ENCODE results near the gene GRIN3B. TPM values are rescaled to one million over a fixed set of nuclear protein-coding genes. Genes with fewer than 3 reads are reported as not detected.

The GRIN3B gene
- total RNA-seq, 2 experiments from 2014 or later = 0.07 TPM; not detected in 1

DNA sequence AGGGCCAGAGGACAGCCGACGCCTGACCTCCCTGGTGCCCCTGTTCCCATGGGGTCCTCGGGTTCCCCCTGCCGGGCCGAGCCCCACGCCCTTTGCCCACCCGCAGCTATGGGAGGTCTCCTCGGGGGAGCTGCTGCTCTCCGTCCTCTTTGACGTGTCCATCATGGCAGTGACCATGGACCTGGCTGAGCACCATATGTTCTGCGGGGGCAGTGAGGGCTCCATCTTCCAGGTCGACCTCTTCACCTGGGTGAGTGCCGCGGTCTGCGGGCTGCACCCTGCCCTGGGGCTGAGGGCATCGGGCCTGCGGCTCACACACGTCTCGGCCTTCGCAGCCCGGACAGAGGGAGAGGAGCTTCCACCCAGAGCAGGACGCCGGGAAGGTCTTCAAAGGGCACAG lies 9.5 kb upstream of the GRIN3B start:
- ATAC-seq (no peak), DNase-seq (no peak)
- Mint-ChIP-seq H3K27ac (no peak overlapping the region), H3K27me3 (no peaks in the 10 kb centered on the region), H3K4me1 (ENCODE audit: low read depth) (peaks cover 6% of the 10 kb centered on the region), H3K4me3 (no peak overlapping the region), H3K36me3 (ENCODE audit: low read depth) (peaks cover 17% of the 10 kb centered on the region), H3K9me3 (no peaks in the 10 kb centered on the region)
- CTCF ChIA-PET = no interaction called here
- intact Hi-C loops (cut with micrococcal nuclease) = no loop called here
- POLR2A ChIA-PET = no interaction called here
- TF ChIP-seq, protein P1, sequence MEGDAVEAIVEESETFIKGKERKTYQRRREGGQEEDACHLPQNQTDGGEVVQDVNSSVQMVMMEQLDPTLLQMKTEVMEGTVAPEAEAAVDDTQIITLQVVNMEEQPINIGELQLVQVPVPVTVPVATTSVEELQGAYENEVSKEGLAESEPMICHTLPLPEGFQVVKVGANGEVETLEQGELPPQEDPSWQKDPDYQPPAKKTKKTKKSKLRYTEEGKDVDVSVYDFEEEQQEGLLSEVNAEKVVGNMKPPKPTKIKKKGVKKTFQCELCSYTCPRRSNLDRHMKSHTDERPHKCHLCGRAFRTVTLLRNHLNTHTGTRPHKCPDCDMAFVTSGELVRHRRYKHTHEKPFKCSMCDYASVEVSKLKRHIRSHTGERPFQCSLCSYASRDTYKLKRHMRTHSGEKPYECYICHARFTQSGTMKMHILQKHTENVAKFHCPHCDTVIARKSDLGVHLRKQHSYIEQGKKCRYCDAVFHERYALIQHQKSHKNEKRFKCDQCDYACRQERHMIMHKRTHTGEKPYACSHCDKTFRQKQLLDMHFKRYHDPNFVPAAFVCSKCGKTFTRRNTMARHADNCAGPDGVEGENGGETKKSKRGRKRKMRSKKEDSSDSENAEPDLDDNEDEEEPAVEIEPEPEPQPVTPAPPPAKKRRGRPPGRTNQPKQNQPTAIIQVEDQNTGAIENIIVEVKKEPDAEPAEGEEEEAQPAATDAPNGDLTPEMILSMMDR (IDR thresholded peaks at IDR 0.05) = no peak

DNA sequence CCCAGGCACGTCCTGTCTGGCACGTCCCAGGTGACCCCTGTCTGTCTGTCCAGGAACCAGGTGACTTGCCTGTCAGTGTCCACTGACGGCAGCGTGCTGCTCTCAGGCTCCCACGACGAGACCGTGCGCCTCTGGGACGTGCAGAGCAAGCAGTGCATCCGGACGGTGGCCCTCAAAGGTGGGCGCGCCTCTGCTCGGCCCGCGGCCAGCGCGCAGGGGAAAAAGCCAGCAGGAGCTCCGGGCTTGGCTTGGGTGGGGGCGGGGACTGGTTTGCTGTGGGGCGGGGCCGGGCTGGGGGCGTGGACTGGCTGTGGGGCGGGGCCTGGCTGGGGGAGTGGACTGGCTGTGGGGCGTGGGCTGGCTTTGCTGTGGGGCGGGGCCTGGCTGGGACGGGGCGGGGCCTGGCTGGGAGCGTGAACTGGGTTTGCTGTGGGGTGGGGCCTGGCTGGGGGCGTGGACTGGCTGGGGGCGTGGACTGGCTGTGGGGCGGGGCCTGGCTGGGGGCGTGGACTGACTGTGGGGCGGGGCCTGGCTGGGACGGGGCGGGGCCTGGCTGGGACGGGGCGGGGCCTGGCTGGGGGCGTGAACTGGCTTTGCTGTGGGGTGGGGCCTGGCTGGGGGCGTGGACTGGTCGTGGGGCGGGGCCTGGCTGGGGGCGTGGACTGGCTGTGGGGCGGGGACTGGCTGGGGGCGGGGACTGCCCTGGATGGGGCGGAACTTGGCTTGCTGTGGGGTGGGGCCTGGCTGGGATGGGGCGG lies 8.9 kb upstream of the GRIN3B start:
- peak; percentile 81 for DNase-seq
- Mint-ChIP-seq H3K4me3 (no peak overlapping the region), H3K36me3 (ENCODE audit: low read depth) (peaks cover 17% of the 10 kb centered on the region), H3K27ac (no peak overlapping the region), H3K9me3 (no peaks in the 10 kb centered on the region), H3K27me3 (no peaks in the 10 kb centered on the region), H3K4me1 (ENCODE audit: low read depth) (peaks cover 9% of the 10 kb centered on the region)
- POLR2A ChIA-PET = interaction anchor here (1.4 kb wide), 1 partner anchor 27 kb away, joined by 3 read pairs; no protein-coding TSS in a partner anchor
- CTCF ChIA-PET = interaction anchor here (0.6 kb wide), 1 partner anchor 116 kb away, joined by 3 read pairs; no protein-coding TSS in a partner anchor
- ATAC-seq = peak; percentile 88
- TF ChIP-seq, protein P1 (IDR thresholded peaks at IDR 0.05) = no peak
- intact Hi-C loops (cut with micrococcal nuclease) = no loop called here

DNA sequence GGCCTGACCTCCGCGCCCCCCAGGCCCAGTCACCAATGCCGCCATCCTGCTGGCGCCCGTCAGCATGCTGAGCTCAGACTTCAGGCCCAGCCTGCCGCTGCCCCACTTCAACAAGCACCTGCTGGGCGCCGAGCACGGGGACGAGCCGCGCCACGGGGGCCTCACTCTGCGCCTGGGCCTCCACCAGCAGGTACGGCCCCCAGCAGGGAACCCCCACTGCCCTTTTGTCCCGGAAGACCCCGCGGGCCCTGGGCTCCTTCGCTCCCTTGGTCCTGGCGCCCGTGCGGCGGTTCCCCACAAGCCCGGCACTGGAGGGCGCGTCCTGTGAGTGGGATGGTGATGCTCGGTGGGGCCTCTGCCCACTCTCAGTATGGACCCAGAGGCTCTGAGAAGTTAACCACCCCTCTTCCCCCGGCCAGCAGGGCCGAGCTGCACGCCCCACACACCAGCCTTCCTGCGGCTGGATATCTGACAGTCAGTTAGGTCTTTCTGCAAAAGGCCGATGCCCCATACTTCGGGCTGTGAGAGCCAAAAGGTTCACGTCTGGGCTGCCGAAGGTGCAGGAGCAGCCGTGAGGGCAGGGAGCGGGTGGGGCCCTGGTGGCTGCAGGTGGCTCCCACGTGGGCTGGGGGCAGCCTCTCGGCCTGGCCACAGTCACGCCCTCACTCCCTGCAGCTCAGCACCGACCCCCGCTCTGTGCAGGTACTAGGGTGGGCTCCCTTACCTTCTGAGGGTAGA lies 8.1 kb upstream of the GRIN3B start:
- POLR2A ChIA-PET = interaction anchor here (0.8 to 1.7 kb wide), 3 partner anchors 8 to 28 kb away, joined by 3 to 5 read pairs (median 4); no protein-coding TSS in a partner anchor
- no peaks in the 10 kb centered on the region for H3K9me3 Mint-ChIP-seq
- H3K4me3 Mint-ChIP-seq = no peak overlapping the region
- H3K27me3 Mint-ChIP-seq = no peaks in the 10 kb centered on the region
- H3K4me1 Mint-ChIP-seq (ENCODE audit: low read depth) = peaks cover 9% of the 10 kb centered on the region
- peaks cover 13% of the 10 kb centered on the region for H3K36me3 Mint-ChIP-seq (ENCODE audit: low read depth)
- TF ChIP-seq, protein P1 (IDR thresholded peaks at IDR 0.05) = no peak
- ATAC-seq = no peak
- intact Hi-C loops (cut with micrococcal nuclease) = no loop called here
- no peak overlapping the region for H3K27ac Mint-ChIP-seq
- no peak for DNase-seq
- CTCF ChIA-PET = no interaction called here

DNA sequence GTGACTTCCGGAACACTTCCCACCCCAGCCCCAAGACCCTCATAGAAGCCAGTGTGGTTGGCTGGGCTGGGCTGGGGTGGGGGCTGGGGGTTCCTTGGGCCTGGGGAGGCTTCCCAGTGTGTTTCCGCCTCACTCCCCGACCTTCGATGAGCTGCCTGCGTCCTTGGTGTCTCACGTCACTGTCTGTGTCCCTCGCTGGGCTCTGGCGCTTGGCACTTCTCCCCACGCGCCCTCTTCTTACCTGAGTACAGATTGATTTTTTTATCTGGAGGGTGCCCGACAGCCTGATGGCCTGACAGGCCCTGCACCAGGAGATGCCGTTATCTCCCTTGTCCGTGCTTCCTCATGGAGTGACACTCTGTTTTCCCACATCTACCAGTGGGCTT lies 7.6 kb upstream of the GRIN3B start:
- intact Hi-C loops (cut with micrococcal nuclease) = no loop called here
- DNase-seq (no peak), ATAC-seq (no peak)
- POLR2A ChIA-PET = interaction anchor here (0.8 to 1.7 kb wide), 4 partner anchors 8 to 28 kb away, joined by 3 to 5 read pairs (median 4); partner anchors contain the start of gene WDR18
- peaks cover 13% of the 10 kb centered on the region for H3K36me3 Mint-ChIP-seq (ENCODE audit: low read depth)
- peaks cover 9% of the 10 kb centered on the region for H3K4me1 Mint-ChIP-seq (ENCODE audit: low read depth)
- peaks cover 1% of the 10 kb centered on the region for H3K27me3 Mint-ChIP-seq
- no peak overlapping the region for H3K27ac Mint-ChIP-seq
- no peaks in the 10 kb centered on the region for H3K9me3 Mint-ChIP-seq
- TF ChIP-seq, protein P1 (IDR thresholded peaks at IDR 0.05) = no peak
- CTCF ChIA-PET = no interaction called here
- H3K4me3 Mint-ChIP-seq = no peak overlapping the region

Measured in activated CD8-positive, alpha-beta T cell treated with anti-CD3 and anti-CD28 coated beads for 36 hours (primary cell).